ENCODE data around the gene CRADD.

The CRADD gene

GRCh38 chr12:93902736-93903562, 225.8 kb downstream of the CRADD start:
- no peak overlapping the region for H3K4me3 ChIP-seq (replicated peaks; ENCODE audit: insufficient read depth, low read length)
- TF ChIP-seq CTCF (IDR thresholded peaks at IDR 0.05; ENCODE audit: insufficient read depth, low read length) (no peak), GABPA (IDR thresholded peaks at IDR 0.05; ENCODE audit: low read depth) (no peak), SPI1 (IDR thresholded peaks at IDR 0.05; ENCODE audit: borderline replicate concordance, low read depth) (no peak), REST (IDR thresholded peaks at IDR 0.05; ENCODE audit: insufficient replicate concordance, low read depth) (no peak), POLR2AphosphoS5 (IDR thresholded peaks at IDR 0.05; ENCODE audit: low read depth) (no peak)
- H3K27me3 ChIP-seq (ENCODE audit: insufficient read depth, poor library complexity, severe bottlenecking): no peaks in the 10 kb centered on the region
- DNase-seq (ENCODE audit: low read depth in 1 of 2, low spot score in 1 of 2): no peak
- H3K27ac ChIP-seq (replicated peaks): no peak overlapping the region

- H3K4me3 ChIP-seq (replicated peaks; ENCODE audit: insufficient read depth, low read length): no peak overlapping the region
- DNase-seq (ENCODE audit: low read depth in 1 of 2, low spot score in 1 of 2): no peak
- no peaks in the 10 kb centered on the region for H3K27me3 ChIP-seq (ENCODE audit: insufficient read depth, poor library complexity, severe bottlenecking)
- H3K27ac ChIP-seq (replicated peaks): no peak overlapping the region
- TF ChIP-seq REST (IDR thresholded peaks at IDR 0.05; ENCODE audit: insufficient replicate concordance, low read depth) (no peak), POLR2AphosphoS5 (IDR thresholded peaks at IDR 0.05; ENCODE audit: low read depth) (no peak), SPI1 (IDR thresholded peaks at IDR 0.05; ENCODE audit: borderline replicate concordance, low read depth) (no peak), GABPA (IDR thresholded peaks at IDR 0.05; ENCODE audit: low read depth) (no peak), CTCF (IDR thresholded peaks at IDR 0.05; ENCODE audit: insufficient read depth, low read length) (no peak)
Observed at GRCh38 chr12:93904124-93904523, 226.9 kb downstream of the CRADD start.

- no peak for TF ChIP-seq POLR2AphosphoS5 (IDR thresholded peaks at IDR 0.05; ENCODE audit: low read depth)
- no peak for TF ChIP-seq GABPA (IDR thresholded peaks at IDR 0.05; ENCODE audit: low read depth)
- no peak for TF ChIP-seq SPI1 (IDR thresholded peaks at IDR 0.05; ENCODE audit: borderline replicate concordance, low read depth)
- TF ChIP-seq CTCF (IDR thresholded peaks at IDR 0.05; ENCODE audit: insufficient read depth, low read length): no peak
- no peak for TF ChIP-seq REST (IDR thresholded peaks at IDR 0.05; ENCODE audit: insufficient replicate concordance, low read depth)
- no peaks in the 10 kb centered on the region for H3K27me3 ChIP-seq (ENCODE audit: insufficient read depth, poor library complexity, severe bottlenecking)
- H3K4me3 ChIP-seq (replicated peaks; ENCODE audit: insufficient read depth, low read length): no peak overlapping the region
- DNase-seq (ENCODE audit: low read depth in 1 of 2, low spot score in 1 of 2): no peak
- no peak overlapping the region for H3K27ac ChIP-seq (replicated peaks)
Observed at GRCh38 chr12:93908264-93908663, 231.1 kb downstream of the CRADD start.
